Sigmoid colon (tissue), 4 donors: ENCODE measurements around the gene EXOSC2.

Source experiments
- EP300 ChIP-seq, 4 donors: sonication (generic); formaldehyde crosslinking; IDR thresholded peaks; one replicate each; pipeline ENCODE4 v1.6.1; 2017; ENCODE audit warnings: antibody characterized with exemption in 4 of 4
- POLR2A ChIP-seq, 2 donors: fragments of 450-650 bp; IDR thresholded peaks; one replicate each; pipeline ENCODE4 v1.6.1; 2016; ENCODE audit warnings: antibody characterized with exemption in 2 of 2, mild to moderate bottlenecking in 2 of 2, moderate library complexity in 2 of 2
- TF ChIP-seq, protein P1 (sequence below), 4 experiments: fragments of 450-650 bp in 3 of 4; fragments of 200-600 bp in 1 of 4; IDR thresholded peaks; one replicate each; pipeline ENCODE4 v1.5.1; 2016 to 2019; ENCODE audit warnings: antibody characterized with exemption in 4 of 4, mild to moderate bottlenecking in 3 of 4, moderate library complexity in 2 of 4

DNA sequence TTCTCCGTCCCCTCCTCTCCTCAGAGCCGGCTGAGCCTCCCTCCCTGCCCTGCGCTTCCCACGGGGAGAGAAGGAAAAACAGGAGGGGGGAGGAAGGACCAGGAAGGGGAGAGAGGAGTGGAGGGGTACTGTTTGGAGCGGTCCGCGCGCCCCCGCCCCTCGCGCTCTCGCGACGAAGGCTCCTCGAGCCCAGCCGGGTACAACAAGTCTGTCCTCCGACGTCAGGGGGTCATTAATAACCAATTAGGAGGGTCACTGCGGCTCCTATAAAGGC is 29.7 kb upstream of the EXOSC2 start:
- TF ChIP-seq, protein P1, sequence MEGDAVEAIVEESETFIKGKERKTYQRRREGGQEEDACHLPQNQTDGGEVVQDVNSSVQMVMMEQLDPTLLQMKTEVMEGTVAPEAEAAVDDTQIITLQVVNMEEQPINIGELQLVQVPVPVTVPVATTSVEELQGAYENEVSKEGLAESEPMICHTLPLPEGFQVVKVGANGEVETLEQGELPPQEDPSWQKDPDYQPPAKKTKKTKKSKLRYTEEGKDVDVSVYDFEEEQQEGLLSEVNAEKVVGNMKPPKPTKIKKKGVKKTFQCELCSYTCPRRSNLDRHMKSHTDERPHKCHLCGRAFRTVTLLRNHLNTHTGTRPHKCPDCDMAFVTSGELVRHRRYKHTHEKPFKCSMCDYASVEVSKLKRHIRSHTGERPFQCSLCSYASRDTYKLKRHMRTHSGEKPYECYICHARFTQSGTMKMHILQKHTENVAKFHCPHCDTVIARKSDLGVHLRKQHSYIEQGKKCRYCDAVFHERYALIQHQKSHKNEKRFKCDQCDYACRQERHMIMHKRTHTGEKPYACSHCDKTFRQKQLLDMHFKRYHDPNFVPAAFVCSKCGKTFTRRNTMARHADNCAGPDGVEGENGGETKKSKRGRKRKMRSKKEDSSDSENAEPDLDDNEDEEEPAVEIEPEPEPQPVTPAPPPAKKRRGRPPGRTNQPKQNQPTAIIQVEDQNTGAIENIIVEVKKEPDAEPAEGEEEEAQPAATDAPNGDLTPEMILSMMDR (IDR thresholded peaks at IDR 0.05): no peak
- TF ChIP-seq POLR2A (IDR thresholded peaks at IDR 0.05) (no peak), EP300 (IDR thresholded peaks at IDR 0.05) (no peak)
